ENCODE measurements around the gene IFITM1. TPM values are rescaled to one million over a fixed set of nuclear protein-coding genes. Genes with fewer than 3 reads are reported as not detected.

The IFITM1 gene
- total and polyA plus RNA-seq, 2 experiments from 2014 or later = 98.0 to 159 TPM

- H3K4me1 ChIP-seq (ENCODE audit: insufficient read depth) = peaks cover 19% of the 10 kb centered on the region
- H3K4me2 ChIP-seq = peak overlapping the region; percentile 98
- no peak overlapping the region for H2AFZ ChIP-seq
- H3K79me2 ChIP-seq = no peaks in the 10 kb centered on the region
- no peak for TF ChIP-seq CTCF (IDR thresholded peaks at IDR 0.05; ENCODE audit: poor library complexity)
- TF ChIP-seq EZH2 (IDR thresholded peaks at IDR 0.05; ENCODE audit: borderline replicate concordance) = no peak
- no peak for TF ChIP-seq EZH2phosphoT487 (IDR thresholded peaks at IDR 0.05; ENCODE audit: low read depth, severe bottlenecking, unreplicated experiment)
- no peaks in the 10 kb centered on the region for H3K9me3 ChIP-seq (ENCODE audit: low read depth)
- H3K27ac ChIP-seq = no peak overlapping the region
- no peaks in the 10 kb centered on the region for H3K9me2 ChIP-seq (replicated peaks; ENCODE audit: insufficient read depth)
- no peak overlapping the region for H3K4me3 ChIP-seq
- 90% methylated on average over 13 of the region's 13 CpGs for WGBS (ENCODE audit: low lambda C conversion rate, missing lambda C conversion rate)
- no peaks in the 10 kb centered on the region for H3K27me3 ChIP-seq
- no peaks in the 10 kb centered on the region for H3K36me3 ChIP-seq (replicated peaks; ENCODE audit: insufficient read depth, low read depth)
- no peak for DNase-seq (ENCODE audit: low spot score)
- H4K20me1 ChIP-seq (ENCODE audit: insufficient read depth, poor library complexity, severe bottlenecking) = no peaks in the 10 kb centered on the region
These were observed 23.1 kb upstream of the IFITM1 start for GRCh38 chr11:290621-291231.

GRCh38 chr11:291281-292210, 22.3 kb upstream of the IFITM1 start:
- H3K27ac ChIP-seq = no peak overlapping the region

More at GRCh38 chr11:291281-292210, 22.3 kb upstream of the IFITM1 start:
- Histone ChIP-seq H3K9me2 (replicated peaks; ENCODE audit: insufficient read depth) (no peaks in the 10 kb centered on the region), H4K20me1 (ENCODE audit: insufficient read depth, poor library complexity, severe bottlenecking) (no peaks in the 10 kb centered on the region), H3K79me2 (no peaks in the 10 kb centered on the region), H3K9me3 (ENCODE audit: low read depth) (no peaks in the 10 kb centered on the region), H3K27me3 (no peaks in the 10 kb centered on the region), H3K36me3 (replicated peaks; ENCODE audit: insufficient read depth, low read depth) (no peaks in the 10 kb centered on the region), H3K4me2 (no peak overlapping the region), H3K4me3 (no peak overlapping the region), H3K4me1 (ENCODE audit: insufficient read depth) (peaks cover 19% of the 10 kb centered on the region), H2AFZ (no peak overlapping the region)
- DNase-seq (ENCODE audit: low spot score) = no peak
- WGBS (ENCODE audit: low lambda C conversion rate, missing lambda C conversion rate) = 90% methylated on average over 32 of the region's 44 CpGs
- no peak for TF ChIP-seq EZH2phosphoT487 (IDR thresholded peaks at IDR 0.05; ENCODE audit: low read depth, severe bottlenecking, unreplicated experiment)
- no peak for TF ChIP-seq CTCF (IDR thresholded peaks at IDR 0.05; ENCODE audit: poor library complexity)
- no peak for TF ChIP-seq EZH2 (IDR thresholded peaks at IDR 0.05; ENCODE audit: borderline replicate concordance)
